ENCODE results near the gene GPD2.

DNA sequence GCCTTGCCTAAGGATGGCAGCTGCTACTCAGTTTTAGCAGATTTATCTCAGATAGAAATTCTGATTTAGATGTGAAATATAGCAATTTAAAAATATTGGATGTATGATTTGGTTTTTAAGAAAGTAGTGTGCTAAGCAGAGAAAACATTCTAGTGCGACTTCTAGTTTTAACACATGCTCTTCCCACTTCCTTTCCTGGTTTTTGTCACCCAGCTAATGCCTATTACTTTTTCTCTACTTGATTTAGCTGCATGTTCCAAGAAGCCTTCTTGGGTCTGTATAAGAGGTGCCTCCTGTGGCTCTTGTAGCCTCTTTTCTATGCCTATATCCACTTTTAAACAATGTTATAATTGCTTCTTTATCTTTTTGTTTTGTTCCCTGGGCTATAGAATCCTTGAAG is 53.0 kb downstream of the GPD2 start:
- no peak for TF ChIP-seq CTCF (IDR thresholded peaks at IDR 0.05)
- TF ChIP-seq POLR2A (IDR thresholded peaks at IDR 0.05) = no peak

Data from breast epithelium (tissue), 3 donors.